RWPE2 (cell line): Measurements from ENCODE around the gene UFC1.

Experiments used
- ATAC-seq: fragments of 200-7000 bp; cut with Tn5 transposase; 3 replicates; pipeline ENCODE4 v1.9.1; 2021; ENCODE audit warnings: low read depth
- DNase-seq: peaks from one replicate; pipeline ENCODE4 v3.0.0-alpha.2; 2020; ENCODE audit warnings: low spot score
- H3K27ac ChIP-seq: fragments of 450-650 bp; 2 replicates; pipeline ENCODE4 v1.5.1; 2017; ENCODE audit warnings: mild to moderate bottlenecking; ENCODE audit not compliant: poor library complexity, severe bottlenecking
- H3K27me3 ChIP-seq: fragments of 250-450 bp; sonication (Bioruptor Pico); 2 replicates; pipeline ENCODE4 v1.5.1; 2021; ENCODE audit warnings: mild to moderate bottlenecking, moderate library complexity; ENCODE audit not compliant: insufficient read depth, poor library complexity, severe bottlenecking
- H3K36me3 ChIP-seq: fragments of 250-450 bp; sonication (Bioruptor Pico); 2 replicates; pipeline ENCODE4 v1.5.1; 2020; ENCODE audit warnings: low read depth, mild to moderate bottlenecking, moderate library complexity
- H3K4me1 ChIP-seq: fragments of 250-450 bp; sonication (Bioruptor Pico); 2 replicates; pipeline ENCODE4 v1.5.1; 2021; ENCODE audit warnings: mild to moderate bottlenecking, moderate library complexity; ENCODE audit not compliant: insufficient read depth, poor library complexity, severe bottlenecking
- H3K4me3 ChIP-seq: fragments of 250-450 bp; sonication (Bioruptor Pico); 2 replicates; pipeline ENCODE4 v1.5.1; 2021; ENCODE audit warnings: mild to moderate bottlenecking, moderate library complexity; ENCODE audit not compliant: severe bottlenecking
- H3K9me3 ChIP-seq: fragments of 250-450 bp; sonication (Bioruptor Pico); 2 replicates; pipeline ENCODE4 v1.5.1; 2021; ENCODE audit warnings: mild to moderate bottlenecking, moderate library complexity; ENCODE audit not compliant: severe bottlenecking
- CTCF ChIP-seq: fragments of 450-650 bp; IDR thresholded peaks from one replicate; pipeline ENCODE4 v1.5.1; 2017; ENCODE audit warnings: mild to moderate bottlenecking, moderate library complexity; ENCODE audit not compliant: poor library complexity, severe bottlenecking

Gene UFC1

GRCh38 chr1:161153682-161154337 lies at the start of gene UFC1:
Gene UFC1 (plus strand): TSS chr1:161153978. CDS start chr1:161153998, 20 bp downstream.
- ATAC-seq (peak; percentile 94), DNase-seq (peak; percentile 79)
- Histone ChIP-seq H3K27ac (peak within 1 kb of the TSS; percentile 86), H3K27me3 (no peaks in the 10 kb centered on the region), H3K4me1 (no peaks in the 10 kb centered on the region), H3K36me3 (no peaks in the 10 kb centered on the region; the same call in 1 of the 2 replicates), H3K4me3 (peak within 1 kb of the TSS; percentile 64), H3K9me3 (no peaks in the 10 kb centered on the region)
- no peak for TF ChIP-seq CTCF

DNA sequence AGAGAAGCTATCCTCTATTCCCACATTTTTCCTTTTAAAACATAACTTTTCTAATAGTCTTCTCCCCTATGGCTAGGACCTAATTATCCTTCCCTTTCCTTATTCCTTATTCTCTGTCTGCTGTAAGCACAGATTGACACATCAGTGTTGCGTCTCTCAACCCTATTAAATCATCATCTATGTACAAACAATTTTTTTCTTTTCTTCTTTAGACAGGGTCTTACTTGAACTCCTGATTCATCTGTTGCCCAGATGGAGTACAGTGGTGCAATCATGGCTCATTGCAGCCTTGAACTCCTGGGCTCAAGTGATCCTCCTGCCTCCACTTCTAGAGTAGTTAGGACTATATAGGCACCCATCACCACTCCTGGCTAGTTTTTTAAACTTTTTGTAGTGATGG lies 47.3 kb upstream of the UFC1 start:
- no peak overlapping the region for H3K27ac ChIP-seq
- H3K4me1 ChIP-seq = peaks cover 5% of the 10 kb centered on the region
- no peak for TF ChIP-seq CTCF
- ATAC-seq (no peak), DNase-seq (no peak)
- H3K4me3 ChIP-seq = no peak overlapping the region
- peaks cover 53% of the 10 kb centered on the region for H3K36me3 ChIP-seq
- no peaks in the 10 kb centered on the region for H3K9me3 ChIP-seq
- H3K27me3 ChIP-seq = no peaks in the 10 kb centered on the region

- Histone ChIP-seq H3K27ac (no peak overlapping the region), H3K36me3 (peaks cover 62% of the 10 kb centered on the region), H3K4me1 (peaks cover 10% of the 10 kb centered on the region), H3K27me3 (no peaks in the 10 kb centered on the region), H3K4me3 (no peak overlapping the region), H3K9me3 (no peaks in the 10 kb centered on the region)
- no peak for DNase-seq
- no peak for TF ChIP-seq CTCF
- ATAC-seq = no peak
Measured at GRCh38 chr1:161111117-161111516, 42.7 kb upstream of the UFC1 start.

DNA sequence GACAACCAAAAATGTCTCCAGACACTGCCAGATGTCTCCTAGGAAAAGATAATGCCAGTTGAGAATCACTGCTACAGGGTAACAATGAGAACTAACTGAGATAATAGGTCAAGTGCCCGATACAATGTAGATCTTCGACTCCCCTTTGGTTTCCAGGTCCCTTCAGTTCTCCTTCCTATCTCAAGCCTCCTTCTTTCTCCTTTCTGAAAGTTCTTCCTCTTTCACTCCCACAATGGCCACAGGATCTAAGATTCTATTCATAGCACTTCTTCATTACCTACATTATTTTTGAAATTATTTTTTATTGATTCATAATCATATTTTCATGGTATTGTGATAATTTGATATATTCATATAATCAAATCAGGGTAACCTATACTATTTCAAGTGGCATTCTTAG lies 42.3 kb upstream of the UFC1 start:
- Histone ChIP-seq H3K4me3 (no peak overlapping the region), H3K27ac (no peak overlapping the region), H3K36me3 (peaks cover 62% of the 10 kb centered on the region)

More for the DNA sequence above, 42.3 kb upstream of the UFC1 start:
- no peak for TF ChIP-seq CTCF
- ATAC-seq (no peak), DNase-seq (no peak)
- Histone ChIP-seq H3K4me1 (peaks cover 12% of the 10 kb centered on the region), H3K9me3 (no peaks in the 10 kb centered on the region), H3K27me3 (no peaks in the 10 kb centered on the region)
